CD14-positive monocyte (primary cell): Measurements from ENCODE around the gene STOX2. TPM values are rescaled to one million over a fixed set of nuclear protein-coding genes. Genes with fewer than 3 reads are reported as not detected.

ENCODE experiments used
- DNase-seq, 3 donors: peaks; one replicate each; pipeline ENCODE4 v3.0.0-alpha.2; 2011 to 2022
- H2AFZ ChIP-seq: 2 replicates; pipeline ENCODE4 v1.6.0; 2012; ENCODE audit warnings: mild to moderate bottlenecking, low read depth, low read length, inconsistent platforms; ENCODE audit not compliant: insufficient read depth, poor library complexity, severe bottlenecking
- H3K27ac ChIP-seq, 2 donors: 1 replicate in 1 of 2; 2 replicates in 1 of 2; pipeline ENCODE4 v1.5.1; 2012 to 2013; ENCODE audit warnings: low read length in 2 of 2, control low read depth in 1 of 2, inconsistent platforms in 1 of 2, low read depth in 1 of 2, mild to moderate bottlenecking in 1 of 2
- H3K27me3 ChIP-seq, 2 donors: one replicate each; pipeline versions ENCODE4 v1.6.0 to v1.6.1; 2011 to 2013; ENCODE audit warnings: low read length in 2 of 2; ENCODE audit not compliant: control insufficient read depth in 2 of 2, insufficient read depth in 2 of 2
- H3K36me3 ChIP-seq, 2 donors: replicated peaks in 1 of 2; 1 replicate in 1 of 2; 2 replicates in 1 of 2; pipeline versions ENCODE4 v1.5.1 to v1.6.1; 2012 to 2013; ENCODE audit warnings: low read length in 2 of 2, control low read depth in 1 of 2, inconsistent platforms in 1 of 2, mild to moderate bottlenecking in 1 of 2; ENCODE audit not compliant: insufficient read depth in 2 of 2, control insufficient read depth in 1 of 2
- H3K4me1 ChIP-seq, 2 donors: 1 replicate in 1 of 2; 2 replicates in 1 of 2; pipeline versions ENCODE4 v1.5.1 to v1.6.1; 2012 to 2013; ENCODE audit warnings: low read length in 2 of 2, control low read depth in 1 of 2, inconsistent platforms in 1 of 2, mild to moderate bottlenecking in 1 of 2, moderate library complexity in 1 of 2; ENCODE audit not compliant: insufficient read depth in 2 of 2, control insufficient read depth in 1 of 2
- H3K4me2 ChIP-seq: replicated peaks from 2 replicates; pipeline ENCODE3; 2012; ENCODE audit warnings: low read length, moderate library complexity, mild to moderate bottlenecking; ENCODE audit not compliant: poor library complexity, severe bottlenecking; ENCODE audit errors: extremely low read depth
- H3K4me3 ChIP-seq, 3 experiments: fragments of 200-600 bp in 1 of 3; sonication (generic) in 1 of 3; replicated peaks in 1 of 3; 1 replicate in 2 of 3; 2 replicates in 1 of 3; pipeline ENCODE4 v1.5.1; 2011 to 2013; ENCODE audit warnings: low read length in 3 of 3, mild to moderate bottlenecking in 3 of 3, control low read depth in 2 of 3, low read depth in 2 of 3, inconsistent platforms in 1 of 3, moderate library complexity in 1 of 3
- H3K79me2 ChIP-seq: 2 replicates; pipeline ENCODE4 v1.6.0; 2012; ENCODE audit warnings: mild to moderate bottlenecking, control low read depth, inconsistent platforms, low read length, moderate library complexity; ENCODE audit not compliant: insufficient read depth
- H3K9ac ChIP-seq: 2 replicates; pipeline ENCODE4 v1.6.0; 2017; ENCODE audit warnings: low read length, mild to moderate bottlenecking; ENCODE audit not compliant: insufficient read depth, poor library complexity, severe bottlenecking
- H3K9me3 ChIP-seq, 2 donors: replicated peaks in 1 of 2; 1 replicate in 1 of 2; 2 replicates in 1 of 2; pipeline versions ENCODE4 v1.5.1 to v1.6.1; 2012 to 2013; ENCODE audit warnings: low read length in 2 of 2, control low read depth in 1 of 2; ENCODE audit not compliant: control insufficient read depth in 1 of 2, insufficient read depth in 1 of 2
- H4K20me1 ChIP-seq: 2 replicates; pipeline ENCODE4 v1.6.0; 2012; ENCODE audit warnings: mild to moderate bottlenecking, low read length, control low read depth, moderate library complexity; ENCODE audit not compliant: insufficient read depth
- H3K27ac Mint-ChIP-seq, 7 donors: one replicate each; pipeline ENCODE4 v1.8.0; 2020; ENCODE audit warnings: mild to moderate bottlenecking in 7 of 7, mixed read lengths in 7 of 7, moderate library complexity in 6 of 7, inconsistent platforms in 2 of 7
- H3K27me3 Mint-ChIP-seq, 3 donors: one replicate each; pipeline ENCODE4 v1.8.0; 2021 to 2022; ENCODE audit warnings: low read depth in 3 of 3, mild to moderate bottlenecking in 3 of 3, mixed read lengths in 3 of 3, moderate library complexity in 3 of 3, inconsistent platforms in 1 of 3
- H3K36me3 Mint-ChIP-seq, 2 donors: one replicate each; pipeline ENCODE4 v1.8.0; 2020; ENCODE audit warnings: mixed read lengths in 2 of 2, inconsistent platforms in 1 of 2, mild to moderate bottlenecking in 1 of 2
- H3K4me1 Mint-ChIP-seq: one replicate; pipeline ENCODE4 v1.8.0; 2020; ENCODE audit warnings: mild to moderate bottlenecking, mixed read lengths
- H3K4me3 Mint-ChIP-seq, 2 donors: one replicate each; pipeline ENCODE4 v1.8.0; 2020; ENCODE audit warnings: mild to moderate bottlenecking in 2 of 2, mixed read lengths in 2 of 2, moderate library complexity in 1 of 2
- H3K9me3 Mint-ChIP-seq, 7 donors: one replicate each; pipeline ENCODE4 v1.8.0; 2020 to 2022; ENCODE audit warnings: mixed read lengths in 7 of 7, mild to moderate bottlenecking in 6 of 7, moderate library complexity in 6 of 7, inconsistent platforms in 2 of 7
- CTCF ChIP-seq: fragments of 200-600 bp; IDR thresholded peaks from one replicate; pipeline ENCODE4 v1.8.0; 2022; ENCODE audit warnings: antibody characterized with exemption, mild to moderate bottlenecking
- WGBS: methylation state at CpG from one replicate; pipeline ENCODE4 v1.1.5; 2013; ENCODE audit warnings: missing lambda C conversion rate; ENCODE audit not compliant: insufficient coverage; 5-methylcytosine and 5-hydroxymethylcytosine counted together
- intact Hi-C, 2 donors: fragments of 100-400 bp; cut with micrococcal nuclease; formaldehyde crosslinking; loops; one replicate each; pipeline versions ENCODE4 v1.15.0 to v1.15.1; 2023
- polyA plus RNA-seq, 3 donors: library from polyadenylated mRNA; depleted of rRNA in 1 of 3; unstranded in 2 of 3; stranded (reverse) in 1 of 3; fragments of 300-500 nt in 2 of 3; fragments of >200 nt in 1 of 3; fragmentation: Illumina TruSeq in 2 of 3; gene quantifications; 1 replicate in 2 of 3; 2 replicates in 1 of 3; pipeline ENCODE4 v1.2.3, GENCODE V29; 2012 to 2021

Gene STOX2
- polyA plus RNA-seq, 3 donors, result 0.01 TPM; not detected in 2

- no peak for DNase-seq
- no peaks in the 10 kb centered on the region for H3K36me3 Mint-ChIP-seq
Observed at GRCh38 chr4:184014301-184014700, 109.2 kb downstream of the STOX2 start.

GRCh38 chr4:184016759-184017668 is 111.9 kb downstream of the STOX2 start:
- Mint-ChIP-seq H3K36me3 (no peaks in the 10 kb centered on the region), H3K27me3 (no peaks in the 10 kb centered on the region), H3K9me3 (peaks cover 0 to 3% (median 0%) of the 10 kb centered on the region in 7 donors), H3K4me3 (no peak overlapping the region), H3K27ac (no peak overlapping the region), H3K4me1 (peaks cover 5% of the 10 kb centered on the region)
- no peak overlapping the region for H3K4me2 ChIP-seq
- no peaks in the 10 kb centered on the region for H3K36me3 ChIP-seq
- H3K27ac ChIP-seq, result no peak overlapping the region
- no peak overlapping the region for H3K4me3 ChIP-seq
- no peaks in the 10 kb centered on the region for H3K27me3 ChIP-seq
- intact Hi-C loops, result no loop called here
- no peak for TF ChIP-seq CTCF
- H3K79me2 ChIP-seq, result no peaks in the 10 kb centered on the region
- 95% methylated on average over 14 of the region's 20 CpGs for WGBS
- H4K20me1 ChIP-seq, result no peaks in the 10 kb centered on the region
- DNase-seq, result no peak
- no peak overlapping the region for H3K9ac ChIP-seq
- no peaks in the 10 kb centered on the region for H3K4me1 ChIP-seq
- H3K9me3 ChIP-seq, result no peaks in the 10 kb centered on the region
- H2AFZ ChIP-seq, result no peak overlapping the region

More at GRCh38 chr4:184014301-184014700, 109.2 kb downstream of the STOX2 start:
- Histone ChIP-seq H3K4me1 (peaks cover 0 to 3% of the 10 kb centered on the region in 2 donors), H3K79me2 (no peaks in the 10 kb centered on the region), H3K36me3 (no peaks in the 10 kb centered on the region), H2AFZ (no peak overlapping the region), H3K9ac (no peak overlapping the region), H3K9me3 (peaks cover 0 to 3% of the 10 kb centered on the region in 2 donors), H3K27me3 (no peaks in the 10 kb centered on the region), H3K4me3 (no peak overlapping the region), H3K27ac (no peak overlapping the region), H3K4me2 (no peak overlapping the region), H4K20me1 (no peaks in the 10 kb centered on the region)
- peaks cover 6% of the 10 kb centered on the region for H3K4me1 Mint-ChIP-seq
- H3K4me3 Mint-ChIP-seq, result no peak overlapping the region
- WGBS, result 92% methylated on average over 2 of the region's 6 CpGs
- no peaks in the 10 kb centered on the region for H3K27me3 Mint-ChIP-seq
- intact Hi-C loops, result no loop called here
- no peak overlapping the region for H3K27ac Mint-ChIP-seq
- H3K9me3 Mint-ChIP-seq, result peaks cover 0 to 11% (median 0%) of the 10 kb centered on the region in 7 donors
- TF ChIP-seq CTCF, result no peak
